GM23338 (cell line): ENCODE data around the gene MYO9B.

Source experiments
- CTCF ChIP-seq, 2 experiments: fragments of 200-600 bp in 1 of 2; sonication (generic) in 1 of 2; conservative IDR thresholded peaks; 2 replicates each; pipeline versions ENCODE4 v1.5.1 to v1.6.1; 2016 to 2017; ENCODE audit warnings: antibody characterized with exemption in 2 of 2, low read depth in 2 of 2, mild to moderate bottlenecking in 2 of 2, moderate library complexity in 1 of 2
- EZH2phosphoT487 ChIP-seq: fragments of 200-600 bp; sonication (generic); IDR thresholded peaks from one replicate; pipeline ENCODE4 v1.8.1; 2018; ENCODE audit warnings: antibody characterized with exemption; ENCODE audit not compliant: unreplicated experiment
- POLR2AphosphoS5 ChIP-seq: IDR thresholded peaks from 2 replicates; pipeline ENCODE4 v1.6.1; 2016; ENCODE audit warnings: antibody characterized with exemption, low read depth

GRCh38 chr19:17069193-17069592 lies 6.4 kb upstream of the MYO9B start:
- TF ChIP-seq EZH2phosphoT487 (no peak), CTCF (conservative IDR thresholded peaks at IDR 0.05; ENCODE audit: low read depth in 2 of 2) (peak; percentile 28 to 54; a peak in 2 of 4 replicates), POLR2AphosphoS5 (no peak)
